KMS-11 (cell line): Measurements from ENCODE around the gene ZNF770.

Experiments used
- H2AFZ ChIP-seq: fragments of 200-600 bp; sonication (generic); 2 replicates; pipeline ENCODE4 v1.6.1; 2016; ENCODE audit warnings: antibody characterized with exemption, mixed run types, low read depth
- H3K27ac ChIP-seq: fragments of 200-600 bp; sonication (generic); 2 replicates; pipeline ENCODE4 v1.6.1; 2016; ENCODE audit warnings: mild to moderate bottlenecking, mixed run types
- H3K27me3 ChIP-seq: fragments of 200-600 bp; sonication (generic); 2 replicates; pipeline ENCODE4 v1.6.1; 2017; ENCODE audit warnings: mild to moderate bottlenecking, low read depth, mixed run types, moderate library complexity; ENCODE audit not compliant: insufficient read depth
- H3K36me3 ChIP-seq: fragments of 200-600 bp; sonication (generic); 2 replicates; pipeline ENCODE4 v1.6.1; 2017; ENCODE audit warnings: mild to moderate bottlenecking, mixed run types; ENCODE audit not compliant: insufficient read depth
- H3K4me1 ChIP-seq: fragments of 200-600 bp; sonication (generic); 2 replicates; pipeline ENCODE4 v1.6.1; 2016; ENCODE audit warnings: mild to moderate bottlenecking, low read depth, mixed run types; ENCODE audit not compliant: poor library complexity, severe bottlenecking
- H3K4me2 ChIP-seq: fragments of 200-600 bp; sonication (generic); 2 replicates; pipeline ENCODE4 v1.7.0; 2016; ENCODE audit warnings: mild to moderate bottlenecking, mixed run types
- H3K4me3 ChIP-seq: fragments of 200-600 bp; sonication (generic); IDR thresholded peaks from 2 replicates; pipeline ENCODE4 v1.6.1; 2017; ENCODE audit warnings: low read depth, low read length, mixed read lengths; ENCODE audit not compliant: insufficient read depth
- H3K79me2 ChIP-seq: fragments of 200-600 bp; sonication (generic); 2 replicates; pipeline ENCODE4 v1.6.1; 2016; ENCODE audit warnings: low read depth, mixed run types; ENCODE audit not compliant: insufficient read depth
- H3K9ac ChIP-seq: fragments of 200-600 bp; sonication (generic); 2 replicates; pipeline ENCODE4 v1.6.1; 2016; ENCODE audit warnings: mild to moderate bottlenecking, mixed run types
- H4K20me1 ChIP-seq: fragments of 200-600 bp; sonication (generic); 2 replicates; pipeline ENCODE4 v1.6.1; 2016; ENCODE audit warnings: mild to moderate bottlenecking, mixed run types; ENCODE audit not compliant: insufficient read depth
- CTCF ChIP-seq: fragments of 200-600 bp; sonication (generic); conservative IDR thresholded peaks from 2 replicates; pipeline ENCODE4 v1.6.1; 2017; ENCODE audit warnings: low read depth, mild to moderate bottlenecking, antibody characterized with exemption, low read length, moderate library complexity, mixed read lengths

The ZNF770 gene

GRCh38 chr15:34994925-34995324 lies 6.8 kb upstream of the ZNF770 start:
- no peak overlapping the region for H2AFZ ChIP-seq
- H3K4me2 ChIP-seq, result peak overlapping the region; percentile 87; the same call in 1 of the 2 replicates

GRCh38 chr15:34993877-34994276 lies 5.8 kb upstream of the ZNF770 start:
- Histone ChIP-seq H3K9ac (no peak overlapping the region), H3K4me3 (no peak overlapping the region), H3K4me2 (peak overlapping the region; percentile 87), H3K79me2 (no peaks in the 10 kb centered on the region), H2AFZ (no peak overlapping the region), H3K27me3 (peaks cover 18% of the 10 kb centered on the region; the same call in 1 of the 2 replicates), H4K20me1 (no peaks in the 10 kb centered on the region), H3K36me3 (no peaks in the 10 kb centered on the region), H3K4me1 (peaks cover 36% of the 10 kb centered on the region), H3K27ac (peak overlapping the region; percentile 16; the same call in 1 of the 2 replicates)
- no peak for TF ChIP-seq CTCF

More at GRCh38 chr15:34994925-34995324, 6.8 kb upstream of the ZNF770 start:
- H3K27ac ChIP-seq, result no peak overlapping the region
- H3K4me3 ChIP-seq, result no peak overlapping the region
- no peaks in the 10 kb centered on the region for H3K79me2 ChIP-seq
- no peaks in the 10 kb centered on the region for H3K36me3 ChIP-seq
- no peaks in the 10 kb centered on the region for H4K20me1 ChIP-seq
- no peak overlapping the region for H3K9ac ChIP-seq
- no peak for TF ChIP-seq CTCF
- peaks cover 31% of the 10 kb centered on the region for H3K4me1 ChIP-seq
- H3K27me3 ChIP-seq, result peaks cover 18% of the 10 kb centered on the region; the same call in 1 of the 2 replicates

- peak overlapping the region; percentile 16; the same call in 1 of the 2 replicates for H3K27ac ChIP-seq
- H4K20me1 ChIP-seq, result no peaks in the 10 kb centered on the region
- no peaks in the 10 kb centered on the region for H3K36me3 ChIP-seq
- no peaks in the 10 kb centered on the region for H3K79me2 ChIP-seq
- no peak overlapping the region for H2AFZ ChIP-seq
- no peak overlapping the region for H3K9ac ChIP-seq
- no peak for TF ChIP-seq CTCF
- H3K4me3 ChIP-seq, result no peak overlapping the region
- peak overlapping the region; percentile 87 for H3K4me2 ChIP-seq
- H3K4me1 ChIP-seq, result peaks cover 38% of the 10 kb centered on the region
- peaks cover 18% of the 10 kb centered on the region; the same call in 1 of the 2 replicates for H3K27me3 ChIP-seq
Observed at GRCh38 chr15:34993412-34993811, 5.3 kb upstream of the ZNF770 start.

GRCh38 chr15:34987609-34988026 lies 469 bp downstream of the ZNF770 start:
- peaks cover 31% of the 10 kb centered on the region for H3K4me1 ChIP-seq
- H3K27me3 ChIP-seq, result peaks cover 5% of the 10 kb centered on the region; the same call in 1 of the 2 replicates
- H3K36me3 ChIP-seq, result no peaks in the 10 kb centered on the region
- no peaks in the 10 kb centered on the region for H4K20me1 ChIP-seq
- peak overlapping the region; percentile 91 for H3K9ac ChIP-seq
- H2AFZ ChIP-seq, result peak overlapping the region; percentile 92
- peaks cover 42% of the 10 kb centered on the region for H3K79me2 ChIP-seq
- H3K27ac ChIP-seq, result peak overlapping the region; percentile 82
- no peak overlapping the region for H3K4me3 ChIP-seq
- no peak for TF ChIP-seq CTCF
- peak overlapping the region; percentile 91 for H3K4me2 ChIP-seq
